Stimulated activated naive CD8-positive, alpha-beta T cell treated with anti-CD3 and anti-CD28 coated beads, Interleukin-15, amount 100 ng/mL, for 72 hours (primary cell): ENCODE data around the gene RASAL1.

Experiments
- ATAC-seq: fragments of 150-1000 bp; cut with Tn5 transposase; 2 replicates; pipeline ENCODE4 v1.10.0; 2021; ENCODE audit warnings: mild to moderate bottlenecking, moderate library complexity
- DNase-seq, 2 donors: peaks; one replicate each; pipeline ENCODE4 v3.0.0; 2021 to 2022
- H3K27ac Mint-ChIP-seq, 2 donors: one replicate each; pipeline ENCODE4 v1.8.0; 2022; ENCODE audit warnings: mild to moderate bottlenecking in 2 of 2, mixed read lengths in 2 of 2, moderate library complexity in 2 of 2
- H3K27me3 Mint-ChIP-seq: one replicate; pipeline ENCODE4 v1.8.0; 2022; ENCODE audit warnings: mixed read lengths
- H3K4me1 Mint-ChIP-seq: one replicate; pipeline ENCODE4 v1.8.0; 2022; ENCODE audit warnings: mild to moderate bottlenecking, mixed read lengths
- H3K4me3 Mint-ChIP-seq, 2 donors: one replicate each; pipeline ENCODE4 v1.8.0; 2022; ENCODE audit warnings: mild to moderate bottlenecking in 2 of 2, mixed read lengths in 2 of 2, moderate library complexity in 1 of 2
- H3K9me3 Mint-ChIP-seq, 2 donors: one replicate each; pipeline ENCODE4 v1.8.0; 2022; ENCODE audit warnings: mixed read lengths in 2 of 2

The RASAL1 gene

DNA sequence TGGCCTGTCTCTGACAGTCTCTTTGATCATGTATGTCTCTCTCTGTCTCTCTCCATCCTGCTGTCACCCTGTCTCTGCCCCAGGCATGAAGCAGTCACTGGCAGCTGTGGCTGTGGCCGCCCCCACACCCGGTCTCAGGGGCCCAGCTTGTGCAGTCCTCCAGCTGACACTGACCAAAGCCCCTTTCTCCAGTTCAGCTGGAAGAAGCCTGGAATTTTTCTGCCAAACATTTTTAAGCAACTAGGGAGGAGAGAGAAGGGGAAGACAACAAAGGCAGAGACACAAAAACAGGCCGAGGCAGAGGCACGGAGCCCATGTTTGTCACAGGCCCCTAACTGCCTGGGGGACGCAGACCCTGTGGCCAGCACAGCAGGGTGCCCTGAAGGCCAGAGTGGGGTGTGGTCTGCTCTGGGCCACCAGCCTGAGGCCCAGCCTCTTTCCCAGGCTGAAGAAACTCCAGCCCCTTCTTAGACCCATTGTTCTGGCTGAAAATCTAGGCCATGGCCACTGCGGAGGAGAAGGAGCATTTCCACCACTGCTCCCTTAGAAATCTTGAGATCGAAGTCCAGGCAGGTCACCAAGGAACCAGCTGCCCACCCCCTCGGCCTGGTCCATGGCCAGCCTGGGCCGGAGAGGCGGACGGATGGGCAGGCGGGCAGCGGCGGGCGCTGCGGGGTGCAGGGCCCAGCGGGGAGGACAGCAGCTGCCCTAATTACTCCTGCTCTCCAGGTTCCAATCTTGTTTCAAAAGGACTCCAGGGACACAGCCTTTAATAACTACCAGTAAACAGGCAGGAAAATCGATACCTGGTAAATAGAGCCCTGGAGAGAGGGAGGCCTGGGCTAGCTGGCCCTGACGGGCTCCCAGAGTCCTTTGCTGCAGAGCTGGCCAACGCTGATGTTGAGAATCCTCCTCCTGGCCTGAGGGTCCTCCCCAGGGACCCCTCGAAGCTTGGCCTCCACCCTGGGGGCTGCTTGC is 64.1 kb downstream of the RASAL1 start:
- H3K9me3 Mint-ChIP-seq, result no peaks in the 10 kb centered on the region
- no peak for ATAC-seq
- H3K27me3 Mint-ChIP-seq, result no peaks in the 10 kb centered on the region
- no peak for DNase-seq
- peak overlapping the region; percentile 38 to 79 for H3K27ac Mint-ChIP-seq
- H3K4me1 Mint-ChIP-seq, result peaks cover 77% of the 10 kb centered on the region
- H3K4me3 Mint-ChIP-seq, result peak overlapping the region; percentile 46 to 71

DNA sequence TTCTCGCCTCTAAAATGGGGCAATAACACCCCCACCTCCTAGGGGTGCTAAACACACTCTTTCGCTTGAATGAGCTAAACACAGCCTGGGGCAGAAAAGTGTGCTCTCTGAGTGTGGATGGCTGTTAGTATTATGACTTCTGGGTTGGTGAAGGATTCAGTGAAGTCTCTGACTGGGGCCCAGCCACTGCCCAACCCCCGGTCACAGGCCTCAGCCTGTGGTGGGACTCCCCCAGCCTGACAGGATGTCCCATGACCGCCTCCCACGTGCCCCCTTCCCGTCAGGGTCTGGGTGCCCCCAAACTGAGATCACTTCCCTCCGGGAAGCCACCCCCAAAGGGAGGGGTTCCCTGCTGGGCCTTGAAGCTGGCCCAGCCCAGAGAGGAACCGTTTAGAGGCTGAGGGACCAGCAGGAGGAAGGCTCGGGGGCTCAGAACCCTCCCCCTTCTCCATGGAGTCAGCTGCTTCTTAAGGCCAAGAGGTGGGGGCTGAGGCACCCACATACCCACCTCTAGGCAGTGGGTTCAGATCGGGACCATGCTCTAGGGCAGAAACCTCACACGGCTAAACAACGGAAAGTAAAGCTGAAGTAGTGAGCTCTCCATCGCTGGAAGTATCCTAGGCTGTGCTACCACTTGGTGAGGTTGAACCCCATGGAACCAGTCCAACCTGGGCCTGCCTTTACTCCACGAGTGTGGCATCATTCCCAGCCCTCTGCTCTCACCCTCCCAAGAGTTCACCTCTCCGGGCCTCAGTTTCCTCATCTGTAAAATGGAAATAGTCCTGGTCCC is 65.2 kb downstream of the RASAL1 start:
- Mint-ChIP-seq H3K9me3 (no peaks in the 10 kb centered on the region), H3K27me3 (no peaks in the 10 kb centered on the region), H3K4me3 (peak overlapping the region; percentile 71 to 74), H3K27ac (peak overlapping the region; percentile 79 to 91), H3K4me1 (peaks cover 78% of the 10 kb centered on the region)
- ATAC-seq, result peak; percentile 92
- peak; percentile 41 to 83 for DNase-seq

DNA sequence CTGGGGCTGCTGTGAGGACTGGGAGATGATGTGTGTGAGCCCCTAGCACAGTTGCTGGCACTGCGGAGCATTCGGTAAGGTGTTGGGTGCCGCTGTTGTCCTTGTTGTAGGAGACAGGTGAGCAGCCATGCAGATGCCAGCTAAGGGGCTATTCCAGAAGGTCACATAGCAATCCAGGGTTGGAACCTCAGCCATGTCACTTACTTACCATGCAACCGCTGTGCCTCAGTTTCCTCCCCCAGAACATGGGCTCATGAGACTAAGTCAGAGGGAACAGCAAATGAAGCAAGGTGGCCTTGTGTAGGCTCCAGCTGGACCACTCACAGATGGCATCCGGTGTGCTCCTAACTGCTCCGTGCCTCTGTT is 65.8 kb downstream of the RASAL1 start:
- H3K9me3 Mint-ChIP-seq, result no peaks in the 10 kb centered on the region
- DNase-seq, result no peak
- H3K4me1 Mint-ChIP-seq, result peaks cover 78% of the 10 kb centered on the region
- peak overlapping the region; percentile 69 to 91 for H3K27ac Mint-ChIP-seq
- no peak for ATAC-seq
- H3K27me3 Mint-ChIP-seq, result no peaks in the 10 kb centered on the region
- H3K4me3 Mint-ChIP-seq, result peak overlapping the region; percentile 71 to 74

DNA sequence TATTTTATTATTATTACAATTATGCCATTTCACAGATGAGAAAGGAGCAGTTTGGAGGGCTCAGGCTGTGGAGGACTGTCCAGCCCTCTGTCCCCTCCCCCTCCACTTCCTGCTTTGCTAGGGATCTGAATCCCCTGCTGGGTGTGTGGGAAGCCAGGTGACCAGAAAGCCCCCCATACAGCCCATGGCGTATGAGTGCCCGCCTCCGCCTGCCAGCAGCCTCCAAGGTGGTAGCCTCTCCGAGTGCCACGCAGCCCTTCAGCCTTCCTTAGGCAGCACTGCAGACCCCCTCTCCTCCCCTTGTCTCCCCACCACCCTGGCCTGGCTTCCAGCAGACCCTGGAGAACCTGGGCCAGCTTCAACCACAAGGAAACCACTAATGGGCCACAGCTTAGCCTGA is 66.4 kb downstream of the RASAL1 start:
- DNase-seq (no peak), ATAC-seq (no peak)
- Mint-ChIP-seq H3K4me3 (no peak overlapping the region), H3K27me3 (no peaks in the 10 kb centered on the region), H3K4me1 (peaks cover 78% of the 10 kb centered on the region), H3K27ac (peak overlapping the region in 1 of 2 donors; percentile 69), H3K9me3 (no peaks in the 10 kb centered on the region)

DNA sequence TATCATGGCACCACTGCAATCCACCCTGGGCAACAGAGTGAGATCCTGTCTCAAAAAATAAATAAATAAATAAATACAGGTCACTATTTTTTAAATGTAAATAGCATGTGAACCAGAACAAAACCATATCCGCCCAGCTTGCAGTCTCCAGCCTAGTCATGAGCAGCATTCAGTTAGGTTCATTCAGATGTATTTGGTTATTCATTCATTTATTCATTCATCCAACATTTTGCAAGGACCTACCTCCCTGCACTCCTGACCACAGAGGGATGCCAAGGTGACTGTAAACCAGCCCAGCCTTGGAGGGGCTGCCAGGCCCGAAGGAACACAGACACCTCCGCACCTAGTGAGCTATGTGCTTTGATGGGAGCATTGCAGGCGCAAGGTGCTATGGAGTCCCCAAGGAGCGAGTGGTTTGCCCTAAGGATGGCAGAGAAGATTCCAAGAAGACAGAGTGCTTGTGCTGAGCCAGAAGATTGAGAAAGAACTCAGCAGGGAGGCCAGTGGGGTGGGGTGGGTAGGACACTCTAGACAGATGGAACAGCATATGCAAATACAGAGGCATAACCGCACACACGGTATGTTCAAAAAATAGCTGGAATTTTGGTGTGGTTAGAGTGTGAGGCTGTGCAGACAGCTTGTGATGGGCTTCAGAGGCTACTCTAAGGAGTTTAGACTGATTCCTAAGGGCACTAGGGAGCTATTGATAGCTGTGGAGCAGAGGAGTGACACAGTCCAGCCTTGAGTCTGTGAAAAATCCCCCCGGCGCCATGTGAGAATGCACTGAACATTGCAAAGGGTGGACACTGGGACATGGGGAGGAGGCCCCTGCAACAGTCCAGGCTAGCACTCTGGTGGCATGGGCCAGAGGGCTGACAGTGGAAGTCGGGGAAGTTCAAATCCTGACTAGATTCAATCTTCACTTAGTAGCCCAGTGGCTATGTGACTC is 67.3 kb downstream of the RASAL1 start:
- no peaks in the 10 kb centered on the region for H3K9me3 Mint-ChIP-seq
- H3K4me1 Mint-ChIP-seq, result peaks cover 74% of the 10 kb centered on the region
- ATAC-seq (no peak), DNase-seq (no peak)
- no peak overlapping the region for H3K27ac Mint-ChIP-seq
- H3K4me3 Mint-ChIP-seq, result no peak overlapping the region
- H3K27me3 Mint-ChIP-seq, result no peaks in the 10 kb centered on the region

DNA sequence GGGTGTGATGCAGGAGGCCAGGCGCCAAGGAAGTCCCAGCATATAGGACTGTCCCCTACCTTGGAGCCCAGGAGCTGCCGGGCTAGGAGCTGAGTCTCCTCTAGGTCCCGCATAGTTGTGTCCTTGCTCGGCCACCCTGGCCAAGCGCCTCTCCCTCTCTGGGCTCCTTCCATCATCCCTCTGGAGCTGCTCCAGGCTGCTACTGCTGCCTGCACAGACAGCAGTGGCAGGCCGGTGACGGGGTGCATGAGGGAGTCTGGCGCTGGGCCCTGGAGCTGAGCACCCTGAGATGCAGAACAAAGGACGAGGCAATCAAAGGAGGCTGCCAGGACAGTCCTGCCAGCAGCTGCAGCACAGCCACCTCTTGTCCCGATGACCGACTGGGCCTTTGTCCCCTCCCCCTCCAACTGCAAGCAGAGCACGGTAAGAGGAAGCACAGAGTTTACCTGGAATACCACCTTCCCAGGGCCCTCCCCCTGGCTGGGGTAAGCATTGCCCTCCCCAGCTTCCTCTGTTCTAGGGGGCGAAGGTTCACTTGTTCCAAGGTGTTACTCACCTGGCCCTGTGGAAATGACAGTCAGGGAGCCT is 68.7 kb downstream of the RASAL1 start:
- peaks cover 66% of the 10 kb centered on the region for H3K4me1 Mint-ChIP-seq
- no peak overlapping the region for H3K27ac Mint-ChIP-seq

DNA sequence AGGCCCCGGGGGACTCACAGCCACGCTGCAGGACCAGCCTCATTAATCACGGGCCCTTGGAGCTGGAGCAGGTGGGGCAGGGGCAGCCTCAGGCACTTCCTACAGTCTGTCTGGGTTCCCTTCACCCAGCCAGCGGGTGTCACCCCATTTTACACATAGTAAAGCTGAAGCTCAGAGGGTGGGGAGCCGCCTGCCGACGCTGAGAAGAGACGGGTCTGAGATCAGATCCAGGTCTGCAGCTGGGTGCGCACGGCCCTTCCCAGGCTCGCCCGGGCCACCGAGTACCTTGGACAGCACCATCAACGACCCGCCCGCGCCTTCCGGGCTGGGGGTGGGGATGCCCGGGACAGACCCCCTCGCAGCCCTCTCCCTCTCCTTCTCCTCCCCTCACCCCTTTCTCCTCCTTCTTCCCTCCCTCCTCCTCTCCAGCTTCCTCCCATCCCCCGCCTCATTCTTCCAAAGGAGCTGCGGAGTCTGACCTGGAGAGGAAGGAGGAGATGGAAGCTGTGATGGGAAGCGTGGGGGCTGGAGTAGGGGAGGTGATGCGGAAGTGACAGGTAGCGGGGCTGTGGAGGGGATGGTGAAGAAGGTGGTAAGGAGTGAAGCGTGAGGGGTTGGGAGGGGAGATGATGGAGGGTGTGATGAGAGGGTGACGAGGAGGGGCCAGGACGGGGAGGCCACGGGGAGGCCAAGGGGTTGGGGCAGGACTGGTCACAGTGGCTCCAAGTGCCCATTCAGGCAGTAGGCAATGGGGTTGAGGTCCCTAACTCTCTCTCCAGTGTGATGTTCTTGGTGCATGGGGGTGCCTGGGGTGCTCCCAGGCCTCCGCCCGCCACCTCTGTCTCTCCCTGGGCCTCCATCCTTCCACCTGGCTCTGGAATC is 70.2 kb downstream of the RASAL1 start:
- Mint-ChIP-seq H3K27ac (no peak overlapping the region), H3K9me3 (no peaks in the 10 kb centered on the region), H3K27me3 (no peaks in the 10 kb centered on the region), H3K4me1 (peaks cover 58% of the 10 kb centered on the region), H3K4me3 (no peak overlapping the region)
- ATAC-seq (no peak), DNase-seq (no peak)

More for the DNA sequence above, 68.7 kb downstream of the RASAL1 start:
- Mint-ChIP-seq H3K27me3 (no peaks in the 10 kb centered on the region), H3K9me3 (no peaks in the 10 kb centered on the region), H3K4me3 (no peak overlapping the region)
- DNase-seq, result no peak
- ATAC-seq, result no peak

DNA sequence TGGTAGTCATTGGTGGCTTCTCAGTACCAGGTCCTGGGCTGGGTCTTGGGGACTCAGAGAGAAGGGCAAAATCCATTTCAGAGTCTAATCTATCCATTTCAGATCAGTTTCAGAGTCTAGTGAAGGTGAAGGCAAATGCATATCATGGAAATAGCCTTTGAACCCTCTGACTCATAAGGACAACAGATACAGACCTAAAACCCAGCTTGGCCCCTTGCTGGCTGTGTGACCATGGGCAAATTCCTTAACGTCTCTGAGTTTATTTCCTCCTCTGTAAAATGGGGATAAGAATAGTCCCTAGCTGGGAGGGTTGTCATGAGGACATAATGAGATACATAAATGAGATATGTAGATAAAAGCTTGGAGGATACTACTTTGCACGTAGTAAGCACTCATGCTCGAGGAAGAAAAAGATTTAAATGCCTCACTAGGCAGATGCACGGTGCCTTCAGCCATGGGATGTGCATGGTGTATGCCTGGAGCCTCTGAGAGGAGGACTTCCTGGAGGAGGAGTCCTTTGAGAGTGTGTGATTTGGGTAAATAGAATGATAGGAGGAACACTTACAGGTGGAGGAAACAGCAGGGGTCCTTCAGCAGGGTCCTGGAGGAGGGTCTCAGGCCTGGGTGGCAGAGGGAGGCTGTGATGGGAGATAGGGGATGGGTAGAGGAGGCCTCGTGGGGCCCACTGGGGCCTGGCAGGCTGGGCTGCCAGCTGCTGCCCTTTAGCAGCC is 71.0 kb downstream of the RASAL1 start:
- ATAC-seq (no peak), DNase-seq (no peak)
- H3K27me3 Mint-ChIP-seq, result no peaks in the 10 kb centered on the region
- H3K9me3 Mint-ChIP-seq, result no peaks in the 10 kb centered on the region
- H3K27ac Mint-ChIP-seq, result no peak overlapping the region
- H3K4me3 Mint-ChIP-seq, result no peak overlapping the region
- H3K4me1 Mint-ChIP-seq, result peaks cover 50% of the 10 kb centered on the region

DNA sequence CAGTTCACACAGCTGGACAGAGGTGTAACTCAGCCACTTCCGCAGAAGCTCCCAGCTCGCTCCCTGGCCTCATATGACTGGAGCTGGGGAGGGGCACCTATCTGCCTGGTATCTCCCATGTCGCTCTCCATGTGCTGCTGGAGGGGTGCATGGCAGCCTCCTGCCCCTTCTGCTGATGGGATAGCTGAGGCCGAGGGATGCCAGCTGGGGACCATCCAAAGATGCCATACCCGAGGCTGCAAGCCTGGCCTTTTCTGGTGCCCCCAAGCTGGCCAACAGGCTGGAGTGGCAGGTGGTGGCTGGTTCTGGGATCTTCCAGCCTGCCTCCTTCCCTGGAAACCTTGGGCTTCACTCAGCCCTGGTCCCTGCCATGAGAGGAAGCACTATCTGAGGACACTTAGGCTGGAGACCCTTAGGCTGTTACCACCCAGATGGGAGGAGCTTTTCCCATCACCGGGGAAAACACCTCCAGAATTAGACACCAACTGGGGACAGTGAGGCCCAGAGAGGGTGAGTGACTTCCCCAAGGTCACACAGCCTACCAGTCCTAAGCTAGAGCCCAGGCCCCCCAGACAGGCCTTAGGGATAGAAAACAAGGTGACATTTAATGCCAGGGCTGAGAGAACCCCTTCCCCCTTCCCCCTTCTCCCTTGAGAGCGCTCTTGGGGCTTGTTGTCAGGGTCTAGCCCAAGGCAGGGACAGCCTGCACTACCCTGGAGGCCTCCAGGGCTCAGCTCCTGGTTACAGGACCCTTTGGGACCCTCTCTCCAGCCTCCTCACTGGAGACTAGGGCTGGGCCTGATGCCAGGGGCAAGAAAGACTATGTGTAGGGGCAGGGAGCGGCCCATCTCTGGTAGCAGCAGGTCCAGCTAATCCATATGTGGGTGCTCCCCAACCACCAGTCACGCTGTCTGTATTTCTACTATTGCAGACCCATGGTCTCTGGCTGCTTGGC is 71.9 kb downstream of the RASAL1 start:
- Mint-ChIP-seq H3K27me3 (no peaks in the 10 kb centered on the region), H3K9me3 (no peaks in the 10 kb centered on the region), H3K4me1 (peaks cover 44% of the 10 kb centered on the region), H3K4me3 (no peak overlapping the region), H3K27ac (peak overlapping the region in 1 of 2 donors; percentile 59)
- no peak for ATAC-seq
- no peak for DNase-seq

DNA sequence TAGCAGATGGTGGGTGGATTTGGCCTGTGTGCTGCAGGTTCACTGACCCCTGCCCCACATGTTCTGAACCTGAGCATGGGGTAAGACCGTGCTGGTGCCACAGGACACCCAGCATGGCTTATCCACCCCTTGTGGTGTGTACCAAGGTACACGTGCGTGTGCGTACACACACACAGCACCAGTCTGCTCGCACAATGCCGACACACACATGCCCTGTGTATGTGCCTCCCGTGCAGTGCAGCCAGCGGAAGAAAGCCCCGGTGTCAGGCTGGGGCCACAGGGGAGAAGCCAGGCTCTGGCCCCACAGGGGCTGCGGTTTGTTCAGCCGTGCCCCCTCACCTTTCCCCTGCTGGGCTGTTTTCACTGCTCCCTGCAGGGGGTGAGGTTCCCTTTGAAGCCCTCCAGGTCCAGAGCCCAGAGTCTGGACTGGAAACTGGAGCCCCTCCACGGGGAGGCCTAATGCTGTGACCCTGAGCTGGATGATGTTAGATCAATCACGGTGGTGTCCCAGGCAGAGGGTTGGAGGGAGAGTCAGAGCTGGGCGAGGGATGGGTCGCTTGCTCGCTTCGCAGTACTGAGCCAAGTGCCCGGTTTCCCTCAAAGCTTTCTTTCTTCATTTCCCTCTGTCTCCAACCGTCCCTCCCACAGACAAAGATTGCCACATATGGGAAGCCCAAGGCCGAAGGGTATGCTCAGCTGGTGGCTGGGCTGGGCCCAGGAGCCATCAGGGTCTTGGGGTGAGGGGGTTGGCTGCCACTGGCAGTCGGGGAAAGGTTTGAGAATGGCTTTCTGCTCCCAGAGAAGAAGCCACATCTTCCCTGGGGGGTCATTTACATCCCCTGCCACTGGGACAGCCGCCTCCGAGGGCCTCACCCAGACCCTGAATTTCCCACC is 72.8 kb downstream of the RASAL1 start:
- DNase-seq, result no peak

DNA sequence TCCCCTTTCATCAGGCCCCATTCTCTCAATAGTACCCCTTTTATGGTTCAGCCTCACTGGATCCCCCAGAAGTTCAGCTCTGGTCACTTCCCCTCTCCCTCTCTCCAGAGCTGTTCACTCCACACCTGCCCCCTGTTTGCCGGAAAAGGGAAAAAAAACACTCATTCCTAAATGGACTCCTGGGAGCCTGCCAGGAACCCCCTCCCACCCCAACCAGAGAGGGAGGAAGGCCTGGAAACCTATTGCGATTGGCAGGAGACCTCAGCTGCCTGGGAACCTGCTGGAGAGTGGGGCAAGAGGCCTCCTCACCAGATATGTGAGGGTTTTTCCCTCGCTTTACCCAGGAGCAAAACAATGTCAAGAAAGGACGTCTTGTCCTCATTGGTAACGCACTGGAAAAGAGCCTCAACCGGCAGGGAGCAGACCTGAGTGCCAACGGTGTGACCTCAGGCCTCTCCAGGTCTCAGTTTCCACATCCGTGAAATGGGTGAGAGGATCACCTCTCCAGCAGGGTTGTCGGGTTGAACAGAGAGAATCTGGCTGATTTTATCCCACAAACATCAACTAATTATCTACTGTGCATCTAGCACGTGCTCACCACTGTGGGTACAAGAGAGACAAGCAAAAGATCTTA is 74.4 kb downstream of the RASAL1 start:
- no peak for ATAC-seq
- H3K27me3 Mint-ChIP-seq, result no peaks in the 10 kb centered on the region

More for the DNA sequence above, 72.8 kb downstream of the RASAL1 start:
- no peak overlapping the region for H3K4me3 Mint-ChIP-seq
- ATAC-seq, result no peak
- no peaks in the 10 kb centered on the region for H3K27me3 Mint-ChIP-seq
- H3K27ac Mint-ChIP-seq, result peak overlapping the region in 1 of 2 donors; percentile 43
- no peaks in the 10 kb centered on the region for H3K9me3 Mint-ChIP-seq
- peaks cover 39% of the 10 kb centered on the region for H3K4me1 Mint-ChIP-seq

More for the DNA sequence above, 74.4 kb downstream of the RASAL1 start:
- H3K4me1 Mint-ChIP-seq, result peaks cover 27% of the 10 kb centered on the region
- no peak overlapping the region for H3K4me3 Mint-ChIP-seq
- H3K27ac Mint-ChIP-seq, result no peak overlapping the region
- DNase-seq, result no peak
- H3K9me3 Mint-ChIP-seq, result no peaks in the 10 kb centered on the region
